NT2/D1 (cell line): ENCODE results near the gene WDR27.

Experiments used
- DNase-seq: peaks from one replicate; pipeline ENCODE4 v3.0.0-alpha.2; 2011; ENCODE audit warnings: low read depth, low spot score
- H3K27me3 ChIP-seq: 2 replicates; pipeline ENCODE4 v1.6.0; 2011; ENCODE audit warnings: mild to moderate bottlenecking; ENCODE audit not compliant: insufficient read length, insufficient read depth
- H3K36me3 ChIP-seq: 2 replicates; pipeline ENCODE4 v1.6.1; 2011; ENCODE audit warnings: mild to moderate bottlenecking, low read length, mixed read lengths; ENCODE audit not compliant: insufficient read depth, insufficient read length
- H3K4me1 ChIP-seq: 2 replicates; pipeline ENCODE4 v1.5.1; 2011; ENCODE audit not compliant: insufficient read depth, insufficient read length
- H3K4me3 ChIP-seq: 2 replicates; pipeline ENCODE4 v1.5.1; 2011; ENCODE audit warnings: low read depth; ENCODE audit not compliant: insufficient read length
- H3K9ac ChIP-seq: 2 replicates; pipeline ENCODE4 v1.6.0; 2011; ENCODE audit warnings: low read depth; ENCODE audit not compliant: insufficient read length
- H3K9me3 ChIP-seq: 2 replicates; pipeline ENCODE4 v1.5.1; 2011; ENCODE audit warnings: mild to moderate bottlenecking, low read length; ENCODE audit not compliant: insufficient read depth
- SUZ12 ChIP-seq: IDR thresholded peaks from 2 replicates; pipeline ENCODE4 v1.6.1; 2011; ENCODE audit not compliant: insufficient read length, insufficient read depth; ENCODE audit errors: extremely low read depth
- YY1 ChIP-seq: IDR thresholded peaks from 2 replicates; pipeline ENCODE4 v1.6.1; 2011; ENCODE audit not compliant: insufficient read length, insufficient read depth
- ZNF274 ChIP-seq: IDR thresholded peaks from 2 replicates; pipeline ENCODE4 v1.6.1; 2011; ENCODE audit warnings: mild to moderate bottlenecking, low read depth, low read length

The WDR27 gene

DNA sequence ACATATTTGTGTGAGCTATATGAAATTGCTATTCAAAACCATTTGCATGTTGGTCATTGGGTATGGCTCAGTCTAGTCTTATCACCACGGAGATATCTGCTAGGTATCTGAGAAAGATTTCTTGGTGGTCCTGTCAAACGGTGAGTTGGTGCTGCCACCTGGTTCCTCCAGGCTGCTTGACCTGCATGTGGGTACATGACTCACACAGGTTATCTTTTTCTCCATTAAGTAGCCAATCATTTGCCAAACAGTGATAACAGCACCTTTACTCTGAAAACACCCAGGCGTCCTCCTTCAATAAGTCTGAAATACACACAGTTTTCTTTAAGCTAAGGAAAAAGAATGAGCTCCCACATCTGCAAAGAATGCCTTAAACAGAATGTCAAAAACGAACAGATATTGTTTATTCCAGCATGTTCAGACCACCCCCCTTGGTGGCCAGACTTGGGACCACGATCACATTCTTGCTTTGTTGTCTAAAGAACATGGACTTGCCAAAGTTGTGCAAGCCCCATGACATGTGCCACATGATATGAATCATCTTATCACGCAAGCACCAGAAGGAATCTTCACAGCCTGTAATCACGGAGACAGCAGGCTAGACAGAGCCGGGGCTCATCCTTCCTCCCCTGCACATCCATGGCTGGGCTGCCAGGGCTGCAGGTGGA lies 247.5 kb downstream of the WDR27 start:
- Histone ChIP-seq H3K36me3 (no peaks in the 10 kb centered on the region), H3K9ac (no peak overlapping the region), H3K4me3 (no peak overlapping the region), H3K27me3 (no peaks in the 10 kb centered on the region), H3K4me1 (no peaks in the 10 kb centered on the region), H3K9me3 (no peaks in the 10 kb centered on the region)
- TF ChIP-seq ZNF274 = no peak
- no peak for DNase-seq

DNA sequence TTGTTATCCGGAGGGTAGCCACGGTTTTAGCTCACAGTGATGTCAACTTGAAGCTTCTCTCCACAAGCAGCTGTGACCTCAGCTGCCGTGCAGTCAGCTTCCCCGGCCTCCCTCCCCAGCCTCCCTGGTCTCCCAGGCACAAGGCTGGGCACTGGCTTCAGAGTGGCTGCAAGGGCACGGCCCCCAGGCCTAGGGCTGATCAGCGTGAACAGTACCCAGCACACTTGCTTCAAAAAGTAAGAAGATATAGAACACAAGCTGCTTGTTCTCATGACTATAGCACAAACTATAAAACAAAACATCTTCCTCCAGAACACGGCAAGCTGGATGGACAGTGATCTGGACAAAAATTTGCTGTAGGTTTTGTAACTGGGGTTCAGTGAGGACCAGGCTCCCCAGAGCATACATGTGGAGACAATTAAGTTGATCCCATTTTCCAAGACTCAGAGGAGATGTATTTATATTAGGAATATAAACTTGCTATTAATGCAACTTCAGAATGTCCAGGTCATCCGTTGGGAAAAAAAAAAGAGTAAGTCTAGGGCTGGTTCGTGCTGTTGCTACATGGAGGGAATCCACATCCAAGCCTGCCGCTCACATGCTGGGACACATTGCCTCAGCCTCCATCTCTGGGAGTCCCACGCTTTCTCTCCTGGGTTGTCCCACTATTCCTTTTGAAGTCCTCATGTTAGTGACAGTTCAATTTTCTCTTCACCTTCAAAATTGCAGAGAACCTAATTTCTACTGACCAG lies 248.8 kb downstream of the WDR27 start:
- Histone ChIP-seq H3K4me1 (no peaks in the 10 kb centered on the region), H3K4me3 (no peak overlapping the region), H3K36me3 (no peaks in the 10 kb centered on the region), H3K27me3 (no peaks in the 10 kb centered on the region), H3K9me3 (no peaks in the 10 kb centered on the region), H3K9ac (no peak overlapping the region)
- no peak for DNase-seq
- TF ChIP-seq ZNF274 = no peak

DNA sequence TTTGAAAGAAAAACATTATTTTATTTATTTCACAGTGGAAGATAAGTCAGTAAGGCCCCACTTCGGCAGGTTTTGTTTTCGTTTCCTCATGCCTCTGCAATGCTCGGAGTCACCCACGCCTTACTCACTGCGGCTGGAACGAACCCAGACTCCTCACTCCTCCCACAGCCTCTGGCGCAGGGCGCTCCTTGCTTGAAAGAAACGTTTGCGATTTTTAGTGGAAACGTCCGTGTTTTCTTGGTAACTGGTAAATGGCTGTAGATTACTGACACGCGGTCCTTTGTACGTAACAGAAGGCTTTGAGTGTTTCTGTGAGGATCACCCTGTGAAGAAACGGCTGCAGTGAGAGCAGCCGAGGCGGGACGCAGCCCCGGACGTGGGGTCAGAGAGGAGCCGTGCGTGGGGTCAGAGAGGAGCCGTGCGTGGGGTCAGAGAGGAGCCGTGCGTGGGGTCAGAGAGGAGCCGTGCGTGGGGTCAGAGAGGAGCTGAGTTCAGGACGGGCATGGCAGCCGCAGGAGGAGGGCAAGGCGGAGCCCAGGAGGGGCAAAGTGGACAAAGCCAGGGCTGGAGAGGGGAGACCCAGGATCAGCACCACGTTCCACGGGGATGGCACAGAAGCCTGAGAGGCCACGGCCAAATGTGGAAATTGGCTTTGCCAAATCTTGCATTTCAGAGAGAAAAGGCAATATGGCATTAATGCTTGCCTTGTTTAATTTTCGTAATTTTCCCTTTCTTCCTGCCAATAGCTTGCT lies 249.5 kb downstream of the WDR27 start:
- Histone ChIP-seq H3K9me3 (no peaks in the 10 kb centered on the region), H3K4me3 (no peak overlapping the region), H3K36me3 (no peaks in the 10 kb centered on the region), H3K4me1 (no peaks in the 10 kb centered on the region), H3K9ac (no peak overlapping the region), H3K27me3 (no peaks in the 10 kb centered on the region)
- DNase-seq = no peak
- TF ChIP-seq YY1 (no peak), SUZ12 (no peak), ZNF274 (no peak)

GRCh38 chr6:169451065-169451838 lies 250.6 kb downstream of the WDR27 start:
- Histone ChIP-seq H3K9me3 (no peaks in the 10 kb centered on the region), H3K4me3 (no peak overlapping the region), H3K36me3 (no peaks in the 10 kb centered on the region), H3K27me3 (no peaks in the 10 kb centered on the region), H3K4me1 (no peaks in the 10 kb centered on the region), H3K9ac (no peak overlapping the region)
- TF ChIP-seq YY1 (no peak), ZNF274 (no peak), SUZ12 (no peak)
- DNase-seq = no peak

- Histone ChIP-seq H3K4me1 (no peaks in the 10 kb centered on the region), H3K9ac (no peak overlapping the region), H3K27me3 (no peaks in the 10 kb centered on the region), H3K4me3 (no peak overlapping the region), H3K36me3 (no peaks in the 10 kb centered on the region), H3K9me3 (no peaks in the 10 kb centered on the region)
- no peak for TF ChIP-seq SUZ12
- no peak for TF ChIP-seq ZNF274
- TF ChIP-seq YY1 = no peak
- no peak for DNase-seq
These were observed 251.7 kb downstream of the WDR27 start for GRCh38 chr6:169450097-169450496.

GRCh38 chr6:169449221-169449620 lies 252.6 kb downstream of the WDR27 start:
- Histone ChIP-seq H3K4me1 (no peaks in the 10 kb centered on the region), H3K4me3 (no peak overlapping the region), H3K27me3 (no peaks in the 10 kb centered on the region), H3K9me3 (no peaks in the 10 kb centered on the region), H3K36me3 (no peaks in the 10 kb centered on the region), H3K9ac (no peak overlapping the region)
- no peak for DNase-seq
- TF ChIP-seq ZNF274 (no peak), YY1 (no peak), SUZ12 (no peak)
